ENCODE results near the gene PRAMEF9.
"Not testable (repeated sequence)": the region's sequence is repeated elsewhere in the genome, so short reads cannot be mapped to it uniquely, and the experiment has no call there.

Gene PRAMEF9

DNA sequence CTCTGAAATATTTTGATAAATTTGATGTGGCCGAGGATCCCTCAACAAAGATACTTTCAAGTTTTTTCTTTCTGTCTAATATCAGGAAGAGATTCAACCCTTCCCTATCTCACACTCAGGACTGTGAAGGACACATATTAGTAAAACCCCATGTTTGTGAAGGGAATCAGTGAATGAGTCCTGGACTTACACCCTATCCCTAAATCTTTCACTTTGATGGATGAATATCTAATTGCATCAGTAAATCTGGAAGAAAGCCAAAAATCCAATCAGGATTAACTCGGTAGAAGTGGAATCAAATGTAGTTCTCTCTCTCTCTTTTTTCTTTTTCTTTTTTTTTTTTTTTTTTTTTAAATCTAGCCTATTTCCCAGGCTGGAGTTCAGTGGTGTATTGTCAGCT is at the start of gene PRAMEF9:
PRAMEF9 (plus strand) TSS at position 301 of the 400 bp plus-strand sequence. CDS start 3,433 bp downstream, outside the sequence.
- not testable (repeated sequence) for DNase-seq

DNA sequence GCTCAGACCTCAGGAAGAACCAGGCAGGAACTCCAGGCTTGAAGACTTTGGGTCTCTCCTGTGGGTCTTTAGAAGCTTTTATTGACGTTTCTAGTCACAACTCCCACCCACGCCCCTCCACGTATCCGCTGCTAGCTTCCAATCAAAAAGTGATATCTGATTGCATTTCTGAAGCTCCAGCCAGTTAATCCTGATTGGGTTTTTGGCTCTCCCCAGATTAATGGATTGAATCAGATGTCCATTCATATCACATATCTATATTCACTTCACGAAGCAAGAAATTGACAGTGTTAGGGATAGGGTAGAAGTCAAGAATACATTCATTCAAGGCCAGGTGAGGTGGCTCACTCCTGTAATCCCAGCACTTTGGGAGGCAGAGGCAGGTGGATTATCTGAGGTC is 15.7 kb upstream of the PRAMEF9 start, which contains the start of gene PRAMEF26:
PRAMEF26 (minus strand) TSS at position 101 of the 400 bp plus-strand sequence. CDS start 2,914 bp downstream, outside the sequence.
- DNase-seq = not testable (repeated sequence)

DNA sequence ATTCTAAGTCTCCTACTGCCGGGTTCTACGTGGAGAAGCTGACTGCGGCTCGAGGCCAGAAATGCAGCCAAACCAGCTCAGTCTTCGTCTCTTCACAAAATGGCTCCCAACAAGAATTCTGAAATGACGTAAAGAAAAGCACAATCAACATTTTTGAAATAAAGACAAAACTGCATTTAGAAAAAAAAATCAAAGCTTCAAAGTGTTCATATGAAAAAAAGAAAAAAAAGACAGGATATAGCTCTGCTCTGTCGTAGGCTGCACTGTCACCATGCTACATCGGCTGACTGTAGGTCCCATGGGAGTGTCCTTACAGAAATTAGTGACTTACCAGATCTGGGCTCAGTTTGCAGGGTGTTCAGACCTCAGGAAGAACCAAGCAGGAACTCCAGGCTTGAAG is 6.1 kb upstream of the PRAMEF9 start, which contains the start of gene HNRNPCL4:
HNRNPCL4 (minus strand) TSS at position 101 of the 400 bp plus-strand sequence. CDS start 164 bp downstream, outside the sequence.
- DNase-seq = not testable (repeated sequence)

DNA sequence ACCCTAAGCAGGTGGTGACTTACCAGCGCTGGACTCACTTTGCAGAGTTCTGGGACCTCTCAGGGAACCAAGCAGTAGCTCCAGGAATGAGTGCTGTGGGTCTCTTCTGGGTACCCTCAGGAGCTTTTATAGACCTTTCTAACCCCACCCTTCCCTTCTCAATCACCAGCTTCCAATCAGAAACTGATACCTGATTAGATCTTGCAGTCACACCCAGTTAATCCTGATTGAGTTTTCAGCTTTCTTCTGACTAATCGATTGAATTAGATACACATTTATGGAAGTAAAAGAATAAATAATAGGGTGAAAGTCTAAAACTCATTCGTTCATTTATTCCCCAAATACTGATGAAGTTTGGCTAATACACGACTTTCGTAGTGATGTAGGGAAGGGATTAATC is 29.7 kb downstream of the PRAMEF9 start, which contains the start of gene PRAMEF13:
PRAMEF13 (minus strand) TSS at position 101 of the 400 bp plus-strand sequence. CDS start 1,820 bp downstream, outside the sequence.
- DNase-seq = not testable (repeated sequence)

DNA sequence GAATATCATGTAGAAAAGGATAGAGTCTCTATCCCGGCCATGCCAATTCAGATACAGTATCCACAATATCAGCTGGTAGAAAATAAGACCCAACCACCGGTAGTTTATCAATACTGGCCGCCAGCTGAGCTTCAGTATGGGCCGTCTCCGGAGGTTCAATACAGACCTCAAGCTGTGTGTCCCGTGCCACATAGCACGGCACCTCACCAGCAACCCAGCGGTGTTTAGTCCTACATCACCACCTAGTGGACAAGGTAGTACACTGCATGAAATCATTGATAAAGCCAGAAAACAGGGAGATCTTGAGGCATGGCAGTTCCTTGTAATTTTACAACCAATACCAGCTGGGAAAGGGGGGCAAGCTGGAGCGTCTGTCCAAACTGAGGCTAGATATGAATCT is 37.1 kb downstream of the PRAMEF9 start:
- not testable (repeated sequence) for DNase-seq

DNA sequence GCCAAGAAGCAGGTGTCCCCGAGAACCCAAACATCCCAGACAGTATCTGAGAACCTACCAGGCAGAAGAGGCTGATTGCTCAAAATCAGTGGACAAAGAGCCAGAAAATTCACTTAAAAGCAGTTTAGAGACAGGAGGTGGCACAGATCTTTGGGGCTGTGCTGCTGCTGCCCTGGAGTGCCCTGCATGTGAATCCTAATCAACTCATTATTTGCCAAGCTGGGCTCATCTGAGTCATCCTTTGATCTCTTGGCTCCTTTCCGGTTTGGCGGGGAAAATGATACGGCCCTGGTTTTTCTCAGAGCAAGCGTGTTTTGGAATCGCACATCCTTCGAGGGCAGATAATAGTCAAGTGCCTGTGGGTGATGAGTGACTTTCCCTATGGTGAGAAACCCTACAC is 45.0 kb downstream of the PRAMEF9 start:
- not testable (repeated sequence) for DNase-seq

DNA sequence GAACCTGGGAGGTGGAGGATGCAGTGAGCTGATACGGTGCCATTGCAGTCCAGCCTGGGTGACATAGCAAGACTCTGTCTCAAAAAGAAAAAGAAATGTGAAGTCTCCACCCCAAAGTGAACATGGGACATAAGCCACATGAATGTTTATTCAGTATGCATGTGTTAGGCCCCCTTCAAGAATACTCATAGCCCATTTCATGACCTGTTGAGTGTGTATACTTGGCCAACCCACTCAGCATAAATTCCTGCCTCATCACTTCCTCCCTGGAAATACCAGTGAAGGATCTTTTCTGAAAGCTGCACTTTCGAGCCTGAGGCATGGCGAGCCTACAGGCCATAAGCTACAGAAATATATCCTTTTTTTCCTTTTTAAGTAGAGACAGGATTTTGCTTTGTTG is 47.6 kb downstream of the PRAMEF9 start:
- DNase-seq = not testable (repeated sequence)

DNA sequence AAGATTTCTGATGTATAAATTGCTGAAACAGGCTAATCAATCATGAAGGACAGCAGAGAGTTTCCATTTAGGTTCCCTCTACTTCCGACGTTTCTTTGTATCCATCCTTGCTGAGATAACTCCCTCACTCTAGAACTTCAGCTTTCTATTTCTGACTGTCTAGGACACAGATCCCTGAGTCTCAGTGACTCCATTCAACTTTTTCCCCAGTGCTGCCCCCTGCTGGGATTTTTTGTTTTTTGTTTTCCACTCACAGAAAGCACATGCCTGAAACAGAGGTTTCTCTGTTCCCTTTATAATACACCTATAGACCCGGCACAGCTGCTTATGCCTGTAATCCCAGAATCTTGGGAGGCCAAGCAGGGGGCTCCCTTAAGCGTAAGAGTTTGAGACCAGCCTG is 51.1 kb downstream of the PRAMEF9 start:
- DNase-seq = not testable (repeated sequence)

DNA sequence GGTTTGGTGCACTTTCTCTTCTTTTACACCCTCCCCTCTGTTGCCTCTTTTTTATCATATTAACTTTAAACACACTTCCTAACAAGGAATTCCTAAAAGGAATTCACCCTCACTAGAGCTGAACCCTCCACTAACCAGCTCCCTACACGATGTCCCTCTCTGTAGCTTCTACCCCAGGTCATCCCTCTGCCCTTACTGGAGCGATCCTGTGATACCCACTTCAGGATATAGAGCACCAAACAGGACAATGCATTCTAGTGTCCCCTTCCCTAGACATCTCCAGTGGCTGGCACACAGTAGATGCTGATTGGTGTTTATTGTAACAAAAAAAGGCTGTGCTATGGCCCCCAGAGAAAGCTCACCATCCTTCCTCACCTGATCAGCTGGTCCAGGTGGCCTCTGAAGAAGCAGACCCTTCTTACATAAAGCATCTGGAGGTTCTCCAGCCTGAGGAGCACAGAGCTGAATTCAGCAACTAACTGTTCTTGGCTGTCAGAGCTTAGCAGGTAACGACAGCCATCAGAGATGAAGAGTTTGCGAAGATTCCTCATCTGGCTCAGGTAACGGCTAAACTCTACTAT is 52.9 kb downstream of the PRAMEF9 start:
- no peak for DNase-seq

DNA sequence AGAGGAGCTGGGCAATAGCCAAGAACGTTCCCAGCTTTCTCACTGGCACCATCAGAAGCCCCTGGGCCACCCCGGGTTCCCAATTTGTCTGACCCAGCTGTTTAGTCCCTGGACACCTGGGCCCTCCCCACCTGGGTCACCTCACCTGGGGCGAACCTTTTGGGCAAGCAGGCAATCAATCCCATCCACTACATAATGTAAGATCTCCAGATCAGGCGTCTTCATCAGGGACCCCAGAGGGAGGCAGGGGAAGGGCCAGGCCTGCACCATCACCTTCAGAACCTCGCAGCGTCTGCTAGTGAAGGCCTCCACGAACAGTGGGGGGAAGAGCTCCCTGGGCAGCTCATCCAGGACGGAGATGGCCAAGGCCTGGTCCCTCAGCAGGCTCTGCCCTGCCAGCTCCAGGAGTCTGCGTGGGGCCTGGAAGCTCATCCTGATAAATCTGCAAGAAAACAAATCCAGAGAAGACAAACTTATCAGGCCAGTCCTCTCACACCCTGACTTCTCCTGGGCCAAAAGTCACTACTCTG is 54.1 kb downstream of the PRAMEF9 start, which contains the start of gene PRAMEF18:
PRAMEF18 (minus strand) TSS at position 480 of the 530 bp plus-strand sequence; CDS start at position 432, 48 bp downstream.
- DNase-seq = not testable (repeated sequence)

DNA sequence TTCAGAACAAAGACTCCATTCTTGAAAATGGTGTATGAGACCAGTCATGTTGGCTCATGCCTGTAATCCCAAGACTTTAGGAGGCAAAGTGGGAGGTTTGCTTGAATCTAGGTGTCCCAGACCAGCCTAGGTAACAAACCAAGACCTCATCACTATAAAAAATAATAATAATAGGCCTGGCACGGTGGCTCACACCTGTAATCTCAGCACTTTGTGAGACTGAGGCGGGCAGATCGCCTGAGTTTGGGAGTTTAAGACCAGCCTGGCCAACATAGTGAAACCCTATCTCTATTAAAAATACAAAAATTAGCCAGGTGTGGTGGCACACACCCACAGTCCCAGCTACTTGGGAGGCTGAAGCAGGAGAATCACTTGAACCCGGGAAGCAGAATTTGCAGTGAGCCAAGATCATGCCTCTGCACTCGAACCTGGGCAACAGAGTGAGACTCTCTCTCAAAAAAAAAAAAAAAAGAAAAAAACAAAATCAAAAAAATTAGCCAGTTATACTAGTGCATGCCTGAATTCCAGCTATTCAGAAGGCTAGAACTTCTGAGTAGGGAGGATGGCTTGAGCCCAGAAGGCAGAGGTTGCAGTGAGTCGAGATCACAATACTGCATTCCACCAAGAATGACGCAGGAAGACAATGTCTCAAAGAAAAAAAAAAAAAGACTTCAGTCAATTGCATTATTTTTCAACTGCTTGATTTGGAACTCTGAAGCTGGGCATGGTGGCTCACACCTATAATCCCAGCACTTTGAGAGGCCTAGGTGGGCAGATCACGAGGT is 55.8 kb downstream of the PRAMEF9 start:
- not testable (repeated sequence) for DNase-seq

DNA sequence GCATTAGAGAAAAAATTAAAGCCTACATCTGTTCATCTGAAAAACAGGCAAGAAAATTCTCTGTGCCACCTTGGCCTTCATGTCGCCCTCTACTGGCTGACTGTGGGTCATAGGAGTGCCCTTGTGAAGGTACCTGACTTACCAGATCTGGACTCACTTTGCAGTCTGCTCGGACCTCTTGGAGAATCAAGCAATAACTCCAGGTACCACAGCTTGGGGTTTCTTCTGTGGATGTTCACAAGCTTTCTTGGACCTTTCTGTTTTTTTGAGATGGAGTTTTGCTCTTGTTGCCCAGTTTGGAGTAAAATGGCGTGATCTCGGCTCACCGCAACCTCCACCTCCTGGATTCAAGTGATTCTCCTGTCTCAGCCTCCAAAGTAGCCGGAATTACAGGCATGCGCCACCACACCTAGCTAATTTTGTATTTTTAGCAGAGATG is 56.7 kb downstream of the PRAMEF9 start:
- peak in 1 of 2 experiments; percentile 5 for DNase-seq
